T-cell (primary cell): ENCODE data around the gene CIITA. TPM values are rescaled to one million over a fixed set of nuclear protein-coding genes. Genes with fewer than 3 reads are reported as not detected.
"Not testable (repeated sequence)": the region's sequence is repeated elsewhere in the genome, so short reads cannot be mapped to it uniquely, and the experiment has no call there.

Source experiments
- ATAC-seq, 4 experiments: fragments of 200-7000 bp in 3 of 4; fragments of 150-1000 bp in 1 of 4; cut with Tn5 transposase; replicated peaks in 1 of 4; 1 replicate in 3 of 4; 2 replicates in 1 of 4; pipeline ENCODE4 v1.10.0; 2021; ENCODE audit warnings: moderate library complexity in 3 of 4, mild to moderate bottlenecking in 2 of 4, moderate number of reproducible peaks in 1 of 4
- CTCF ChIA-PET, 2 donors: fragments of 300-600 bp; sonication (Branson Sonifier 250); formaldehyde crosslinking; loops; one replicate each; lab custom pipeline; 2022; ENCODE audit warnings: antibody characterized with exemption in 2 of 2; lab: Charles Lee
- POLR2A ChIA-PET, 2 donors: fragments of 300-600 bp; sonication (Branson Sonifier 250); formaldehyde crosslinking; loops; one replicate each; lab custom pipeline; 2022; ENCODE audit warnings: antibody characterized with exemption in 2 of 2; lab: Charles Lee
- DNase-seq, 35 experiments: peaks; one replicate each; pipeline versions ENCODE4 v3.0.0 to v3.0.0-alpha.2; 2013 to 2023
- H3K27ac ChIP-seq: one replicate; pipeline ENCODE4 v1.5.1; 2013; ENCODE audit warnings: low read length
- H3K27me3 ChIP-seq, 2 experiments: replicated peaks in 1 of 2; 1 replicate in 1 of 2; 2 replicates in 1 of 2; pipeline versions ENCODE4 v1.6.1 to v1.7.0; 2013; ENCODE audit warnings: low read length in 1 of 2, mixed read lengths in 1 of 2; ENCODE audit not compliant: control insufficient read depth in 2 of 2, insufficient read depth in 2 of 2; ENCODE audit errors: extremely low read depth in 1 of 2
- H3K36me3 ChIP-seq, 2 donors: 1 replicate in 1 of 2; 2 replicates in 1 of 2; pipeline versions ENCODE4 v1.6.1 to v1.7.0; 2013; ENCODE audit warnings: low read length in 1 of 2; ENCODE audit not compliant: control insufficient read depth in 2 of 2, insufficient read depth in 1 of 2; ENCODE audit errors: extremely low read depth in 1 of 2
- H3K4me1 ChIP-seq, 2 experiments: 1 replicate in 1 of 2; 2 replicates in 1 of 2; pipeline versions ENCODE4 v1.6.1 to v1.7.0; 2013; ENCODE audit warnings: low read length in 2 of 2, mixed read lengths in 1 of 2; ENCODE audit not compliant: insufficient read depth in 2 of 2, control insufficient read depth in 1 of 2; ENCODE audit errors: extremely low read depth in 1 of 2
- H3K4me3 ChIP-seq, 2 donors: 1 replicate in 1 of 2; 2 replicates in 1 of 2; pipeline versions ENCODE4 v1.5.1 to v1.7.0; 2013; ENCODE audit warnings: mild to moderate bottlenecking in 2 of 2, low read length in 1 of 2, moderate library complexity in 1 of 2; ENCODE audit not compliant: control insufficient read depth in 1 of 2; ENCODE audit errors: extremely low read depth in 1 of 2
- H3K9me3 ChIP-seq: 2 replicates; pipeline ENCODE4 v1.7.0; 2013
- H3K27ac Mint-ChIP-seq, 2 donors: one replicate each; pipeline ENCODE4 v1.8.0; 2020 to 2021; ENCODE audit warnings: mild to moderate bottlenecking in 2 of 2, mixed read lengths in 2 of 2
- H3K27me3 Mint-ChIP-seq, 2 donors: one replicate each; pipeline ENCODE4 v1.8.0; 2021 to 2022; ENCODE audit warnings: mixed read lengths in 2 of 2
- H3K36me3 Mint-ChIP-seq: one replicate; pipeline ENCODE4 v1.8.0; 2021; ENCODE audit warnings: mixed read lengths
- H3K4me1 Mint-ChIP-seq, 3 donors: one replicate each; pipeline ENCODE4 v1.8.0; 2020 to 2022; ENCODE audit warnings: mixed read lengths in 3 of 3, mild to moderate bottlenecking in 1 of 3
- H3K4me3 Mint-ChIP-seq, 3 donors: one replicate each; pipeline ENCODE4 v1.8.0; 2020 to 2022; ENCODE audit warnings: mild to moderate bottlenecking in 3 of 3, mixed read lengths in 3 of 3, moderate library complexity in 3 of 3
- H3K9me3 Mint-ChIP-seq, 3 donors: one replicate each; pipeline ENCODE4 v1.8.0; 2020 to 2022; ENCODE audit warnings: mixed read lengths in 3 of 3
- WGBS: methylation state at CpG from one replicate; pipeline ENCODE4 v1.1.5; 2013; ENCODE audit warnings: missing lambda C conversion rate; ENCODE audit not compliant: insufficient coverage; 5-methylcytosine and 5-hydroxymethylcytosine counted together
- total RNA-seq, 35 experiments: library from RNA in 6 of 35; stranded (reverse) in 6 of 35; fragments of 120-200 nt in 1 of 35; gene quantifications; one replicate each; pipeline versions ENCODE4 v1.2.1 to v1.2.4 and lab custom pipeline; 2013 to 2026

The CIITA gene
- total RNA-seq, 5 donors from 2014 or later (not counting 1 experiment from before 2014, with no cell fraction given), result 10.5 to 36.7 (median 12.5) TPM

DNA sequence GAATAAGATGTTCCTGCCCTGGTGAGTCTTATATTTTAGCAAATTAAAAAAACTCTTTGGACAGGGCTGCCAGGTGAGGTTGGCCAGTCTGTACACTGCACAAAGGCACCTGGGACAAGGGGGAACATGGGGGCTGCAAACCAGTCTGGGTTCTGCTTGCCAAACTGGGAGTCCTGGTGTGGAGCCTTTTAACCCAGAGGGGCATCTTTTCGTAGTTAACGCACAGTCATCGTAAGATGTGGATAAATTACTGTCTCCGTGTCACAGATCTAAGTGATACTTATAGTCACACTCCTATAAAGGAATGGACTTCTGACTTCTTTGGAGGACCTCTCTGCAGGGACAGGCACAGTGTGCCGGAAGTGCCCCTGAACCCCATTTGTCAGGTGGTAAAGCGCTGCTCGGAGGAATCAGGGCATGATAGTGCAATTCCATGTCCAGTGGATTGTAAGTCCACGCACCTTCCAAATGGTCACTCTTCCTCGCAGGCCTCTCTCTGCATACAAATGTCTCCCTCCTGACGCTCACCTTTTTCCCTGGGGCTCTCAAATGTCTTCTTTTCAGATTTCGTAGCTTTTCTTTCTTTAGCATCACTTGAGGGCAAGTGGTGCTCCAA is 50.6 kb downstream of the CIITA start:
- Mint-ChIP-seq H3K27ac (peak overlapping the region in 1 of 2 donors; percentile 11), H3K27me3 (no peaks in the 10 kb centered on the region), H3K4me1 (peaks cover 8 to 15% (median 11%) of the 10 kb centered on the region in 3 donors), H3K4me3 (peak overlapping the region in 1 of 3 donors; percentile 28), H3K36me3 (peaks cover 39% of the 10 kb centered on the region), H3K9me3 (no peaks in the 10 kb centered on the region)
- Histone ChIP-seq H3K4me3 (no peak overlapping the region), H3K4me1 (peaks cover 0 to 6% of the 10 kb centered on the region in 2 experiments), H3K27me3 (no peaks in the 10 kb centered on the region), H3K36me3 (peaks cover 9 to 47% of the 10 kb centered on the region in 2 donors), H3K27ac (no peak overlapping the region), H3K9me3 (no peaks in the 10 kb centered on the region)
- ATAC-seq, result no peak
- ChIA-PET CTCF (no interaction called here), POLR2A (interaction anchor here in 1 of 2 donors (0.5 kb wide), 1 partner anchor 23 kb away, joined by 3 read pairs; no protein-coding TSS in a partner anchor)
- DNase-seq, result no peak
- WGBS, result 100% methylated on average over 9 of the region's 11 CpGs

DNA sequence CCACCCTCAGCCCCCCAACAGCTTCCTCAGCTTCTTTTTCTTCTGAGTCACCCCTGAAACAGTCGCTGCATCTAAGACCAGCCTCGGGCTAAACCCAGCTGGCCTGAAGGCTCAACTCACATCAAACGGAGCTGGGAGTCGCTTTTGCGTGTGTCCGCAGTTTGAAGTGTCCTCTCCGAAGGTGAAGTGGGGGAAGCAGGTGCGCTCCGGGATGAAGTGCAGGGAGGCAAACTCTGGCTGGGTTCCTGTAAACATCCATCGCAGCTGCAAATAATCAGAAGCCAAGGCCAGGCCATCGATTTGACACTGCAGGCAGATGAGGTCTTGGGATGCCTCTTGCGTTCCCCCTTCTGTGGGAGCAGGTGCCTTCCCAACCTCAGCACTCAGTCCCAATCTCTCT is 52.1 kb downstream of the CIITA start:
- H3K27me3 Mint-ChIP-seq, H3K27me3 ChIP-seq, POLR2A ChIA-PET, H3K9me3 ChIP-seq, H3K4me3 ChIP-seq, H3K4me3 Mint-ChIP-seq, ATAC-seq, DNase-seq, H3K27ac Mint-ChIP-seq, H3K27ac ChIP-seq, H3K9me3 Mint-ChIP-seq: not testable (repeated sequence)
- peaks cover 45% of the 10 kb centered on the region for H3K36me3 Mint-ChIP-seq
- CTCF ChIA-PET, result interaction anchor here in 1 of 2 donors (0.6 kb wide), 1 partner anchor 13 kb away, joined by 5 read pairs; the partner anchor contains the start of gene DEXI
- H3K36me3 ChIP-seq, result peaks cover 17 to 57% of the 10 kb centered on the region in 2 donors
- H3K4me1 Mint-ChIP-seq, result peaks cover 22 to 25% (median 24%) of the 10 kb centered on the region in 3 donors
- H3K4me1 ChIP-seq, result peaks cover 0 to 18% of the 10 kb centered on the region in 2 experiments
- 95% methylated on average over 10 of the region's 12 CpGs for WGBS

- ATAC-seq, result no peak
- Histone ChIP-seq H3K36me3 (peaks cover 22 to 53% of the 10 kb centered on the region in 2 donors), H3K4me3 (no peak overlapping the region), H3K27me3 (no peaks in the 10 kb centered on the region), H3K27ac (no peak overlapping the region), H3K4me1 (peaks cover 0 to 24% of the 10 kb centered on the region in 2 experiments), H3K9me3 (no peaks in the 10 kb centered on the region)
- Mint-ChIP-seq H3K9me3 (no peaks in the 10 kb centered on the region), H3K36me3 (peaks cover 38% of the 10 kb centered on the region), H3K4me1 (peaks cover 31 to 34% (median 33%) of the 10 kb centered on the region in 3 donors), H3K27ac (no peak overlapping the region), H3K27me3 (no peaks in the 10 kb centered on the region), H3K4me3 (no peak overlapping the region)
- 73% methylated on average over 10 of the region's 15 CpGs for WGBS
- no peak for DNase-seq
- POLR2A ChIA-PET, result no interaction called here
- CTCF ChIA-PET, result interaction anchor here in 1 of 2 donors (0.5 to 0.6 kb wide), 2 partner anchors 12 to 1162 kb away, joined by 3 to 5 read pairs; partner anchors contain the start of gene DEXI
These were observed 53.1 kb downstream of the CIITA start for GRCh38 chr16:10929853-10930754.

GRCh38 chr16:10930755-10931093 is 53.7 kb downstream of the CIITA start:
- ChIA-PET POLR2A (no interaction called here), CTCF (interaction anchor here in 1 of 2 donors (0.5 kb wide), 1 partner anchor 1161 kb away, joined by 3 read pairs; no protein-coding TSS in a partner anchor)
- DNase-seq (no peak), ATAC-seq (no peak)
- peaks cover 35% of the 10 kb centered on the region for H3K36me3 Mint-ChIP-seq
- Histone ChIP-seq H3K9me3 (no peaks in the 10 kb centered on the region), H3K4me1 (peaks cover 0 to 24% of the 10 kb centered on the region in 2 experiments), H3K4me3 (no peak overlapping the region), H3K36me3 (peaks cover 16 to 48% of the 10 kb centered on the region in 2 donors), H3K27ac (no peak overlapping the region), H3K27me3 (no peaks in the 10 kb centered on the region)
- no peaks in the 10 kb centered on the region for H3K27me3 Mint-ChIP-seq
- no peak overlapping the region for H3K4me3 Mint-ChIP-seq
- no peaks in the 10 kb centered on the region for H3K9me3 Mint-ChIP-seq
- H3K27ac Mint-ChIP-seq, result no peak overlapping the region
- WGBS, result 73% methylated on average over 1 of the region's 2 CpGs
- peaks cover 35 to 40% (median 39%) of the 10 kb centered on the region in 3 donors for H3K4me1 Mint-ChIP-seq

DNA sequence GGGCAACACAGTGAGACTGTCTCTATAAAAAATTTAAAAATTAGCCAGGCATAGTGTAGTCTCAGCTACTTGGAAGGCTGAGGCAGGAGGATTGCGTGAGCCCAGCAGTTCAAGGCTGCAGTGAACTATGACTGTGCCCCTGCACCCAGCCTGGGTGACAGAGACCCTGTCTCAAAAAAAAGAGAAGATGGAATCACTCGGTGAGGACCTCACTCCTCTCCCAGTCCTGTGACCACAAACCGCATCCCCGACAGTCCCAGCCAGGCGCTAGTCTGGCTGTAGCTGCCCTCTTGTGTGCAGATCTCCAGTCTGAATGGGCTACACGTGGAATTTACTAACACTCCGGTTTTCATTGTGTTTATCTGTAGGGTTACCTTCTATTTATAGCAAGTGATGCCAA is 54.1 kb downstream of the CIITA start:
- Mint-ChIP-seq H3K4me3 (no peak overlapping the region), H3K9me3 (no peaks in the 10 kb centered on the region), H3K36me3 (peaks cover 34% of the 10 kb centered on the region), H3K27me3 (no peaks in the 10 kb centered on the region), H3K4me1 (peaks cover 39 to 44% (median 43%) of the 10 kb centered on the region in 3 donors), H3K27ac (no peak overlapping the region)
- Histone ChIP-seq H3K4me1 (peaks cover 0 to 24% of the 10 kb centered on the region in 2 experiments), H3K4me3 (no peak overlapping the region), H3K27ac (no peak overlapping the region), H3K27me3 (no peaks in the 10 kb centered on the region), H3K9me3 (no peaks in the 10 kb centered on the region), H3K36me3 (peaks cover 16 to 44% of the 10 kb centered on the region in 2 donors)
- ChIA-PET CTCF (interaction anchor here in 1 of 2 donors (0.5 kb wide), 1 partner anchor 1161 kb away, joined by 3 read pairs; no protein-coding TSS in a partner anchor), POLR2A (no interaction called here)
- ATAC-seq, result no peak
- WGBS, result 70% methylated on average over 2 of the region's 7 CpGs
- no peak for DNase-seq
